Fibroblast of skin of left quadriceps (primary cell): ENCODE measurements around the gene C1QTNF2.

Experiments used
- DNase-seq, 2 experiments: peaks; one replicate each; pipeline ENCODE4 v3.0.0-alpha.2; 2013; ENCODE audit warnings: low read depth in 2 of 2

Gene C1QTNF2

DNA sequence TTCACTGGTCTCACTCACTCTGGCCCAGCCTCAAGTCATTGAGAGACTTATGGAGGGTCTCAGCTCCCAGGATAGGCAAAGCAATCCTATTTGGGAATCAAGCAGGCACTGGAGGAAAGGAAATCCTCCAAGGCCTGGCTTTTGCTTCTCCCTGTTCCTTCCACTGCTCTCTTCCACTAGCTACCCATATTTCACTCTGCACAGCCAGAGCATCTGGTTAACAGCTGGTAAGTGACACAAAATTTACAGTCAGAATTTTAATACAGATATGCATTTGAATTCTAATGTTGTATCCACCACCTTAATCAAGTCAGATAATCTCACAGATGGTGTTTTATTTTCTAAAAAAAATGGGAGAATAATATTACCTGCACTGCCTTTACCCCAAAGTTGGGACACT lies 868 bp upstream of the C1QTNF2 start:
- no peak for DNase-seq

- no peak for DNase-seq
These were observed 248 bp upstream of the C1QTNF2 start for GRCh38 chr5:160370713-160371034.

DNA sequence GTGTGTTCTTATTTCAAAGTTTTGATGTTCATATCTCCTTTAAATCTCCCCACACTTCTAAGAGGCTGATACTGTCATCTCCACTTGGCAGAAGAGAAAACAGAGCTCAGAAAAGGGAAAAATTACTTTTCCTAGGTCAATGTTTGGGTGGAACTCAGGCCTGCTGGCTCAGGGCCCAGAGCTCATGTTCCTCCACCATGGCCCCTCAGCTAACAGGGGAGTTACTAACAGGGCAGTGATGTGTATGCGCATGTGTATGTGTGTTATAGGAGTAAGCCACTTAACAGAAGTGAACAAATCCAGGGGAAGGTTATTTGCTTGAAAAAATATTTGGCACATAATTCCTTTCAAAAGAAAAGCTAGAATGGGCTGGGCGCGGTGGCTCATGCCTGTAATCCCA lies 2.5 kb downstream of the C1QTNF2 start:
- DNase-seq: no peak

GRCh38 chr5:160367261-160367660 lies 3.2 kb downstream of the C1QTNF2 start:
- DNase-seq: no peak

GRCh38 chr5:160366230-160366629 lies 4.2 kb downstream of the C1QTNF2 start:
- DNase-seq: no peak

DNA sequence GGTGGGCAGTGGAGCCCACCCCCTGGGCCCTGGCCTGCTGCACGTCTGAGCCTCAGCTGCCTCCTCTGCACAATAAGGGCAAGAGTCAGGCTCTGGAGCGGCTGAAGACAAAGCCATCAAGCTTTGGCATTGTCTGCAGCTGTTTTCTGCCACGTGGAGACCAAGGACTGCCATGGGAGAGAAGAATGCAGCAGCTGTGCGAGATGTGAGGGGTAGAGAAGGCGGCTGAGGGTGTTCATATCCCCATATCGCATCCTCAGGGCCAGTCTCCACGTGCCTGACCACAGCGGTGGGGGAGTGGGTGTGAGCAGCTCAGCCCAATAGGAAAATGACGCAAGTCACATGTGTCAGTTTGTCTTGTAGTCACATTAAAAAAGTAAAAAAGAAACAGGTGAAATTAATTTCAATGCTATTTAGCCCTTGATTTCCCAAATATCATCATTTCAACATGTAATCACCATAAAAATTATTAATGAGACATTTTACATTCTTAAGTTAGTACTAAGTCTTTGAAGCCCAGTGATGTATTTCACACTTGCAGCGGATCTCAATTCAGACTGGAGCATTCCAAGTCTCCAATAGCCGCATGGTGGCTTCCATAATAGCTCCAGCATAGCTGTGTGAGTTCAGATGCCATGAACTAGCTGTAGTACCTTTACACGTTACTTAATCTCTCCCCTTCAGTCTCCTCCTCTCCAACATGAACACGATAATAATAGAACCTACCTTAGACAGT lies 6.6 kb downstream of the C1QTNF2 start:
- no peak for DNase-seq

DNA sequence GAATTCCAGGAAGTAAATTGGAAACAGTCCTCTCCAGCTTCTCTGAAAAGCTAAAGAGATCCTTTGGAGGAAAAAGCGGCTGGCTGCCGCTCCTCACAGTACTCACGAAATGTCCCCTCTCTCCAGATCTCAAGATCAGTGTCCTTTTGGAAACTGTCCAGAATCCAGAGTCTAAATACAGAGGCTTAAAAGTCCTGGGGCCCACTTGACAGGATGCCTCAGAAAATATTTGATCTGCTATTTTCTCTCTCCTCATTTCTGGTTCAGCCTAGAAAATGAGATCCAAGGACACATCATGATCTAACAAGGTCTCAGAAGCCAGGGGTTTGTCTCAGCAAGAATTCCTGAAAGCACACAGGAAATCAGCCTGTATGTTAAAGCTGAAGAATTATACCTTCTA lies 7.2 kb downstream of the C1QTNF2 start:
- DNase-seq: no peak

GRCh38 chr5:160361624-160362228 lies 8.7 kb downstream of the C1QTNF2 start:
- DNase-seq: no peak

DNA sequence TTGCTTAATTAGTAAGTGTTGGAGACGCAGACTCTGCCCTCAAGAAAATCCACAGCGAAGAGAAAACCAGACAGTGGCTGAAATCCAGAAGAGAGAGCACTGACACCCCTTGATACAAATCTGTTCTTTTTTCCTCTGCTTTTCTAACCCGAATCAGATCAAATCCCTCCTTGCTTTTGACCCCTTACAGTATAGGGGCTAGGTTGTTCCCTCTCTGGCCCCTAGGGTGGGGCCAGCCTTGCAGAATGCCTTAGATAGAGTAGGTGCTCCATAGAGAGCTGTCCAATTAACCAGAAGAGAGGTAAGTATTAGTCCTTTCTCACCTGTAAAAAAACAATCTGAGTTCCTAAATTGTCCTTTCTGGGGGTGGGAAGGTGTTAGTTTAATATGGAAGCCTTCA lies 10.1 kb downstream of the C1QTNF2 start:
- DNase-seq: no peak

DNA sequence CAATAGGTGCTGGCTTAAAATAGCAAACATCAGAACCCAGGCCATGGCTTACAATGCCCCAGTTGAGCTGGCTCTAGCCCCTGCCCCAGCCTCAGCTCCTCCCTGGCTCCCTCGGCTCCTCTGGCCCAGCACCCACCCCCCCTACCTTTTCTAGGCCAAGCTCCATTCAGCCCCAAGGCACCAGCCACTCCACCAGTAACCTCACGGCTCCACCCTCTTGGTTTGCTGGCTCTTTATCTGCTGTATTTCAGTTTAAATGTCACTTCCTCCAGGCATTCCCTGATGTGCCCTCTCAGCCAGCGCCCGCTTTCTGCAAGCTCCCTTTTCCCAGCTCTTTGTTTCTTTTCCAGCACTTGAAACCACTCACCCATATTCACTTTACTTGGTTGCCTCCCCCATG lies 10.6 kb downstream of the C1QTNF2 start:
- DNase-seq: no peak

DNA sequence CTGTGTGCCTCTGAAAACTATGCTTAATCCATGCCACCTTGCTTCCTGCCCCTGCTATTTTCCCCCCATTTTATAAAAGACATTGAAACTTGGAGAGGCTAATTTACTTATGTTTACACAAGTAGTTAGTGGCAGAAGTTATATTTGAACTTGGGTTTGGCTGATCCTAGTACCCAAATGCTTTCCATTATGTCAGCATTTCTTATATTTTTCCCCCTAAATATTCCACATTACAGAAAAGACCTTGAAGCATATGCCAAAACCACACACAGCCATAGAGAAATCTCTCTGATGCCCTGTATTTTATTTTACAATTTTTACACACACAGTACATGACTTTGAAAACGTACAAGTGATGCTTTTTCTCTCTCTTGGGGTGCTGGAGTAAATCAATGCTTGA lies 11.2 kb downstream of the C1QTNF2 start:
- DNase-seq: no peak

DNA sequence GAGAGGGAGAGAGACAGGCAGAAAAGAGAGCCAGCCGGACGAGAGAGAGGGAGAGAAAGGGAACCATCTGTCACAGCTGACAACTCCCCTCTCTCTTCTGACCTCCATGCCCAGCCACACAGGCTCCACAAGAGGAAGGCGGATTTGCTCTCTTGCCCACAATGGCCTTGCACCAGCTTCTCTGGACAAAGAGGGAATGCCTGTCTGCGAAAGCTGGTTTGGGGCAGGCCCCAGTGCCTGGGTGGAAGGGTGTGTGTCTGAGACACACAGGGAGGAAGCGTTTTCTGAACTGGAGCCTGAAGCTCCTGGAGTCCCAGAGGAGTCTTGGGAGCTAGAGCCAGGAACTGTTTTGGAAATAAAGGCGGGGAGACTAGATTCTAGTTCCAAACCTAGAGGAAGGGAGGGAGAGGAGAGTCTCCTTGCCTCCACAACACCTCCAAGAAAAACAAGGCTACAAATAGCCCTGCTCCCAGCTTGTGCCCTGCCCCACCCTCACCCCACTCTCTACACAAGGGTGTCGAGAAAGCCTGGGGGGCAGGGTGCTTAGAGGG lies 12.5 kb downstream of the C1QTNF2 start:
- DNase-seq: no peak

- DNase-seq: no peak
These were observed 13.0 kb downstream of the C1QTNF2 start for GRCh38 chr5:160357394-160357793.

GRCh38 chr5:160356550-160357347 lies 13.7 kb downstream of the C1QTNF2 start:
- DNase-seq: no peak

DNA sequence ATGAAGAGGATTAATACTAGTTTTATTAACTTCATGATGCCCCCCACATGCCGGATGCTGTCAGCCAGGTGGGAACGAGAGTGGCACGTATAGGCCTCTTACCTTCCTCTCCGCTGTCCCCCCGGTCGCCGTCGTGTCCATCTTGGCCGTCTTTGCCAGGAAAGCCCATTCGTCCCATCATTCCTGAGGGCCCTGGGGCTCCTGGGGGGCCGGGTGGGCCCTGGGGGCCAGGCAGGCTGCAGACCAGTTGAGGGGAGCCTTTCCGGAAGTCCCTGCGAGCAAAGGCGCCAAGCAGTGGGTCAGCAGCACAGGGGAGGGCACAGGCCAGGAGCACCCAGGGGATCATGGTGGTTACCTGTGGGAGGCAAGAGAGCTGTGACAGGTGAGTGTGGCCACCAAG lies 15.8 kb downstream of the C1QTNF2 start:
- no peak for DNase-seq

DNA sequence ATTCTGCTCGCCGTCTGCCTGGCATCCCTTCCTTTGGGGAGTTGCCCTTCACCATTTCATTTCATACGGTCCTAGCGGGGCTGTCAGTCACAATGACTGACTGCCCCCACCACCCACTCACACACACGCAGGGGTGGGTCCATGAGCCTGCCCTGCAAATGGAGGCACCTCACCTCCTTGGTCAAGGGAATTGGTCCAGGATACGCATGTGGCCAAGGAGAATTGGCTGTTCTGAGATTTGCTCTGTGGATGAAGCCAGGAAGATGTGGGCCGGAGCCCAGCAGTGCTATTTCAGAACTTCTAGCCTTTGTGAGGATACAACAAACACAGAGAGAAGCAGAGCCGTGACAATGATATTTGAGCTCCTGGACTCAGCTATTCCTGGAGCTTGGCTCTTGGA lies 17.0 kb downstream of the C1QTNF2 start:
- no peak for DNase-seq

GRCh38 chr5:160352308-160352707 lies 18.1 kb downstream of the C1QTNF2 start:
- DNase-seq: no peak

DNA sequence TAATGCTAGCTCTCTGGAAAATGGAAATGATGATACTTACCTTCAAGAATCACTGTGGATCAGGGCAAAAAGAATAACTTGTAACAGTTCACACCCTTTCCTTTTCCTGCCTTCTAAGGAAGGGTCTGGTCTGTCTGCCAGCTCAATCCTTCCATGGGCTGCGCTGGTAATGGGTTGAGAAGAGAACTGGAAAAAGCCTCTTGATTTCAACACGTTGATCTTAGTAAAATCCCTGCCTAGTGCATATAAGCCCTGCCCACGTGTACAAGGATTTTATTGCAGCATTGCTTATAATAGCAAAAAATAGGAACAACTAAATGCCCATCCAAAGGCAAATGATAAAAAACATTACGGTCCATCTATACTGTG lies 20.5 kb downstream of the C1QTNF2 start:
- no peak for DNase-seq

DNA sequence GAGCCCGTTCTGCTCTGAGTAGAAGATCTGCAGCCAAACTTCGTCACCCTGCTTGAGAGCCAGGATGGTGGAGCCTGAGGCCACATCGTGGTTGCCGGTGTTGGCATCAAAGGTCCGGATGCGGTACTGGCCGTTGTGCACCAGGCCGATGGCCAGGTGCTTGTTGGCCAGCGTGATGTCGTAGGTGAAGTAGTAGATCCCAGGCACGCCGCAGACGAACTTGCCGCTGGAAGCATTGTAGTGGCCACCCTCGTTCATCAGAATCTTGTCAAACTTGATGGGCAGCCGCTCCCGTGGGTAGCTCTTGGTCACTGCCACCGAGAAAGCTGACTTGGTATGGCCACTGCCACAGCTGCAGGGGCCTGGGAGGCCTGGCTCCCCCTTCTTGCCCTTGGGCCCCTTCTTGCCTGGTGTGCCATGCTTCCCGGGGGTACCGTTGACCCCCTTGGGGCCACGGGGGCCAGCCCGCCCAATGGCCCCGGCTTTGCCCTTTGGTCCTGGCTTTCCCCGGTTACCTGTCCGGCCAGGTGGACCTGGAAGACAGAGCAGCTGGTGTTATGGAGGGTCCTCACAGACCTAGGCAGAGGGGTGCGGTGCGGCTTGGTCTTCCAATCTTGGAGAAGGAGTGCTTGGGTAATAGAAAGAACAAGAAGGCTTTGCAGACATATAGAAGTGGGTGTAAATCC lies 21.0 kb downstream of the C1QTNF2 start:
- DNase-seq: no peak

DNA sequence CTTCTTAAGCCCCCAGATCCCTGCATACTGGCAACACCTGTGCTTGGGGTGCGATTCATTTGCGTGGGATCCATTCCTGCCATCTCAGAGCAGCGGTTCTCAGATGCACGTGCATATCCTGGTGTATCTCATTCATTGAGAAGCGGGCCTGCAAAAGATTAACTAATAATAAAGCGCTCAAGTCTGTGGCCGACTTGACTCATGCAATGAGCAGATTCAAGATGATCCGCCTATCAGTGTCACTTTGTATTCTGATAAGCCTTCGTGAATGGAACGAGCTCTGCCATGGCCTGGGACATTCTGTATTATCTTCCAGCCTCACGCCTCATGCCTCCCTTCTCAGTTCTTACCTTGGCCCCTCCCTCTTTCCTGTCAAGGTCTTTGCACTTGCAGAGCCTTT lies 22.3 kb downstream of the C1QTNF2 start:
- DNase-seq: no peak

GRCh38 chr5:160347448-160347847 lies 23.0 kb downstream of the C1QTNF2 start:
- DNase-seq: no peak

GRCh38 chr5:160342413-160342941 lies 27.9 kb downstream of the C1QTNF2 start:
- DNase-seq: no peak
